Body of pancreas (tissue), 4 donors: ENCODE results near the gene TBC1D12. TPM values are rescaled to one million over a fixed set of nuclear protein-coding genes. Genes with fewer than 3 reads are reported as not detected.
"Not testable (repeated sequence)": the region's sequence is repeated elsewhere in the genome, so short reads cannot be mapped to it uniquely, and the experiment has no call there.

Source experiments
- ATAC-seq: fragments of 150-250 bp; one replicate; pipeline ENCODE4 v1.9.1; 2016
- DNase-seq, 4 donors: peaks; one replicate each; pipeline ENCODE4 v3.0.0-alpha.2; 2019
- H3K27ac ChIP-seq, 4 donors: fragments of 200-600 bp; sonication (generic); 1 replicate in 3 of 4; 2 replicates in 1 of 4; pipeline versions ENCODE4 v1.5.1 to v1.6.1; 2016 to 2019; ENCODE audit warnings: mild to moderate bottlenecking in 1 of 4, mixed read lengths in 1 of 4, moderate library complexity in 1 of 4
- H3K27me3 ChIP-seq, 2 donors: fragments of 200-600 bp; sonication (generic); one replicate each; pipeline ENCODE4 v1.6.0; 2016; ENCODE audit warnings: mild to moderate bottlenecking in 1 of 2
- H3K36me3 ChIP-seq, 2 donors: fragments of 200-600 bp; sonication (generic); replicated peaks in 1 of 2; 2 replicates each; pipeline ENCODE4 v1.5.1; 2016; ENCODE audit warnings: low read depth in 2 of 2; ENCODE audit not compliant: insufficient read depth in 1 of 2
- H3K4me1 ChIP-seq: fragments of 200-600 bp; sonication (generic); one replicate; pipeline ENCODE4 v1.6.0; 2016
- H3K4me3 ChIP-seq, 2 donors: fragments of 200-600 bp; sonication (generic); 1 replicate in 1 of 2; 2 replicates in 1 of 2; pipeline ENCODE4 v1.5.1; 2016 to 2019
- H3K9me3 ChIP-seq, 3 donors: fragments of 200-600 bp; sonication (generic); 1 replicate in 2 of 3; 2 replicates in 1 of 3; pipeline ENCODE4 v1.5.1; 2016
- POLR2A ChIP-seq, 3 donors: fragments of 450-650 bp; IDR thresholded peaks; one replicate each; pipeline ENCODE4 v1.6.1; 2016; ENCODE audit warnings: antibody characterized with exemption in 3 of 3, mild to moderate bottlenecking in 2 of 3
- WGBS, 2 donors: methylation state at CpG; one replicate each; pipeline ENCODE4 v1.1.5; 2017; 5-methylcytosine and 5-hydroxymethylcytosine counted together
- intact Hi-C: fragments of 100-400 bp; cut with DNase I; formaldehyde crosslinking; loops from one replicate; pipeline ENCODE4 v1.15.1; 2023
- total RNA-seq, 2 donors: library from RNA; depleted of rRNA; stranded (reverse); fragments of >200 nt; gene quantifications; one replicate each; pipeline ENCODE4 v1.1.0, GENCODE V29; 2016
- TF ChIP-seq, protein P1 (sequence below), 7 experiments: fragments of 450-650 bp in 4 of 7; fragments of 200-600 bp in 3 of 7; sonication (generic) in 3 of 7; IDR thresholded peaks; one replicate each; pipeline ENCODE4 v1.5.1; 2016 to 2019; ENCODE audit warnings: antibody characterized with exemption in 7 of 7

Gene TBC1D12
- total RNA-seq, 2 donors from 2014 or later: 11.9 to 17.5 TPM

DNA sequence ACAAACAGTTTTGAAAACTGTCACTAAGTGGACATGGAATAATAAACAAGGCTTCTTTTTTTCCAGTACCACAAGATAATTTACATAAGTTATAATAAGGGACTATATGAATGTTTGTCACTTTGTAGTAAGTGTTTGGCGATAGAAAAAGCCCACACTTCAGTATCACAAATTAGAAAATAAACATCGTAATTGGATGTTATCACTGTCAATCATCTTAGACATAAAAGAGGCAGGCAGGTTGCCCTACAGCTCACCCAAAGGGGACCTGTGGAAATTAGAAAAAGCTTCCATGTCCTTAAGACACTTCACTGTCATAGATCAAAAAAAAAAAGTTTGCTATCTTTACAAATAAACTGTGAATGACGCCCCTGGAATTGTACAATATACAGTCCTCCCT lies 36.0 kb upstream of the TBC1D12 start:
- no peaks in the 10 kb centered on the region for H3K36me3 ChIP-seq
- H3K9me3 ChIP-seq: no peaks in the 10 kb centered on the region
- no peaks in the 10 kb centered on the region for H3K27me3 ChIP-seq
- H3K4me1 ChIP-seq: peaks cover 7% of the 10 kb centered on the region
- TF ChIP-seq, protein P1, sequence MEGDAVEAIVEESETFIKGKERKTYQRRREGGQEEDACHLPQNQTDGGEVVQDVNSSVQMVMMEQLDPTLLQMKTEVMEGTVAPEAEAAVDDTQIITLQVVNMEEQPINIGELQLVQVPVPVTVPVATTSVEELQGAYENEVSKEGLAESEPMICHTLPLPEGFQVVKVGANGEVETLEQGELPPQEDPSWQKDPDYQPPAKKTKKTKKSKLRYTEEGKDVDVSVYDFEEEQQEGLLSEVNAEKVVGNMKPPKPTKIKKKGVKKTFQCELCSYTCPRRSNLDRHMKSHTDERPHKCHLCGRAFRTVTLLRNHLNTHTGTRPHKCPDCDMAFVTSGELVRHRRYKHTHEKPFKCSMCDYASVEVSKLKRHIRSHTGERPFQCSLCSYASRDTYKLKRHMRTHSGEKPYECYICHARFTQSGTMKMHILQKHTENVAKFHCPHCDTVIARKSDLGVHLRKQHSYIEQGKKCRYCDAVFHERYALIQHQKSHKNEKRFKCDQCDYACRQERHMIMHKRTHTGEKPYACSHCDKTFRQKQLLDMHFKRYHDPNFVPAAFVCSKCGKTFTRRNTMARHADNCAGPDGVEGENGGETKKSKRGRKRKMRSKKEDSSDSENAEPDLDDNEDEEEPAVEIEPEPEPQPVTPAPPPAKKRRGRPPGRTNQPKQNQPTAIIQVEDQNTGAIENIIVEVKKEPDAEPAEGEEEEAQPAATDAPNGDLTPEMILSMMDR (IDR thresholded peaks at IDR 0.05): no peak
- no peak for TF ChIP-seq POLR2A (IDR thresholded peaks at IDR 0.05)
- DNase-seq (no peak), ATAC-seq (no peak)
- intact Hi-C loops: loop anchor here (10.0 kb wide), 1 partner anchor 78 kb away; no protein-coding TSS in a partner anchor
- H3K4me3 ChIP-seq: no peak overlapping the region
- WGBS, 2 donors: 74 to 78% methylated on average over 3 of the region's 3 CpGs
- H3K27ac ChIP-seq: no peak overlapping the region

DNA sequence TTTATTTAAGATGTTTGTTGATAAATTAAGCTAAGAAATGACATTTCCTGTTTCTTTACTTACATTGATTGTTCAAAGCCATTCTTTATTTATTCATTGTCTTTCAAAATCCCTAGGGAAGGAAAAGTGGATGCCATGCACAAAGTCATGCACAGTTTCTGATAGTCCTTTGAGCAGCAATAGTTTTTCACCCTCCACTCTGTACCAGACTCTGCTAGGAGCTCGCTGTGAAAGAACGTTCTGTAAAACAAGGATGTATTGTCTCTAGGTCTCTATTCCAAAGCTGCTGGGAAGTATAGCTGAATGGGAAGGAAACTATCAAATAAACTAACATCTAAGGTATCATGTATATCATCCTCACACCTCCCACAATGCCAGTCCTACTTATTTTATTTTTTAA lies 31.8 kb upstream of the TBC1D12 start:
- H3K27me3 ChIP-seq: no peaks in the 10 kb centered on the region
- H3K27ac ChIP-seq: no peak overlapping the region
- TF ChIP-seq POLR2A (IDR thresholded peaks at IDR 0.05): no peak
- TF ChIP-seq, protein P1 (IDR thresholded peaks at IDR 0.05): no peak
- no peaks in the 10 kb centered on the region for H3K9me3 ChIP-seq
- ATAC-seq: no peak
- no peaks in the 10 kb centered on the region for H3K4me1 ChIP-seq
- H3K36me3 ChIP-seq: no peaks in the 10 kb centered on the region
- no peak overlapping the region for H3K4me3 ChIP-seq
- 51 to 56% methylated on average over 2 of the region's 2 CpGs for WGBS, 2 donors
- no peak for DNase-seq
- intact Hi-C loops: no loop called here

DNA sequence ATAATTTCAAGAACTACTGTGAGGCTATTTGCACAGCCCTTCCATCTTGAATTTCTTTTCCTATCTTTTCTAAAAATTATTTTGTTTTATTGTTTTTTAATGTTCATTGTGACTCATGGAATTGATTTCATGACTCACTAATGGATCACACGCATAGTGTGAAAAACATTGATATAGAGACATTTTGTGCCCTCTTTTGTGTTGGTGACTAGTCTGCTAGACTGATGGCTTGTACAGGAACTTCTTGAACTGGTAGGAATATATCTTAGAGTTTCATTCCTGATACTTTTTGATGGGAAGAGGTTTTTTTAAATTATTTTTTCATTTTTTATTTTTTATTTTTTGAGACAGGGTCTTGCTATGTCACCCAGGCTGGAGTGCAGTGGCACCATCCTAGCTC lies 27.0 kb upstream of the TBC1D12 start:
- ATAC-seq: no peak
- Histone ChIP-seq H3K27me3 (no peaks in the 10 kb centered on the region), H3K4me3 (no peak overlapping the region), H3K4me1 (no peaks in the 10 kb centered on the region), H3K9me3 (no peaks in the 10 kb centered on the region), H3K36me3 (no peaks in the 10 kb centered on the region), H3K27ac (no peak overlapping the region)
- intact Hi-C loops: no loop called here
- DNase-seq: no peak
- 64 to 74% methylated on average over 1 of the region's 1 CpG for WGBS, 2 donors
- no peak for TF ChIP-seq POLR2A (IDR thresholded peaks at IDR 0.05)
- TF ChIP-seq, protein P1 (IDR thresholded peaks at IDR 0.05): no peak

DNA sequence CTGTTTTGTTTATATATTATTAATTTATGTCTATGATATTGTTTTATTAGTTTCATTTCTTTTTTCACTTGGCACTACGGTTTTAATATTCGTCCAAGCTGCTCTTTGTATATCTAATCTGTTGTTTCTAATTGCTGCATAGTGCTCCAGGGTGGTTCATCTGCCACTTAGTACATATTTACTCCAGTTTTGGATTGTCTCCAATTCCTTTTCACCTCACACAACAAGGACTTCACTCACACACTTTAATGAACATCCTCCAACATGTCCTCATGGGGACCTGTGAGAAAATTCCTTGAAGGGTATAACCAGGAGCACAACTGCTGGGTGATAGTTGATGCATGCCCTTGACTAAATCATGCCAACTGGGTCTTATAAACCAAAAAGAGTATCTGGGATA lies 25.5 kb upstream of the TBC1D12 start:
- H3K9me3 ChIP-seq: no peaks in the 10 kb centered on the region
- TF ChIP-seq, protein P1 (IDR thresholded peaks at IDR 0.05): no peak
- no peak for TF ChIP-seq POLR2A (IDR thresholded peaks at IDR 0.05)
- intact Hi-C loops: no loop called here
- ATAC-seq (no peak), DNase-seq (no peak)
- no peaks in the 10 kb centered on the region for H3K27me3 ChIP-seq
- H3K36me3 ChIP-seq: no peaks in the 10 kb centered on the region
- H3K4me3 ChIP-seq: no peak overlapping the region
- WGBS, 2 donors: 42 to 61% methylated on average over 2 of the region's 2 CpGs
- H3K4me1 ChIP-seq: no peaks in the 10 kb centered on the region
- no peak overlapping the region for H3K27ac ChIP-seq

DNA sequence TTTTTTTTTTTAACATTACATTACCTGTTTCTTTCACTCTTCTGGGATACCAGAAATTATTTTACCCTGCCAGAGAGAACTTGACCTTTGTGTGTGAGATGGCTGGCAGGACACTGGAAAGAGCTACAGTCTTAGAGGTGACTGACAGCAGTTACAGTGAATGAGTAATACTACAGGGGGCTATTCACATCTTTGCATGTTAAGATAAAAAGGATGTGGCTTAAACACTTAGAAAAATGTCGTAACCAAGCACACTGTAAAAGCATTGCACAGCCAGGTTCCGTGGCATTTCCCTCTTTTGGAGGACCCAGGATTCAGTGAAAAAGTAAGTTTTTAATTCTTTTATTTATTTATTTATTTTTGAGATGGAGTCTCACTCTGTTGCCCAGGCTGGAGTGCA lies 18.8 kb upstream of the TBC1D12 start:
- Histone ChIP-seq H3K4me3 (no peak overlapping the region), H3K9me3 (no peaks in the 10 kb centered on the region), H3K27ac (no peak overlapping the region), H3K4me1 (no peaks in the 10 kb centered on the region), H3K36me3 (no peaks in the 10 kb centered on the region), H3K27me3 (no peaks in the 10 kb centered on the region)
- ATAC-seq: no peak
- TF ChIP-seq, protein P1 (IDR thresholded peaks at IDR 0.05): no peak
- TF ChIP-seq POLR2A (IDR thresholded peaks at IDR 0.05): no peak
- intact Hi-C loops: no loop called here
- WGBS, 2 donors: 64 to 68% methylated on average over 2 of the region's 2 CpGs
- no peak for DNase-seq

DNA sequence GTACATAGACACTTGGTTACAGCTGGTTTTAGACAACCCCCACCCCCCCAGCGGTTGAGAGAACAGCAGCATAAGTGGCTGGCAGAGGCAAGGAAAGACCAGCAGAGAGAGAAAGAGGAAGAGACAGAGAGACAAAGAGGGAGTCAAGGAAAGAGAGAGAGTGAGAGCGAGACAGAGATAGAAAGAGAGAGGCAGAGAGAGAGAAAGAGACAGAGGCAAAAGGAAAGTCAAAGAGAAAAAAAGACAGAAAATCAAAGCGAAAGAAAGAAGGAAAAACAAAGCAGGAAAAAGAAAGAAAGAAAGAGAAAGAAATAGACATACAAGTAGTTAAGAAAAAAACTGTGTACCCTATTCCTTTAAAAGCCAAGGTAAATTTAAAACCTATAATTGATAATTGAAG lies 16.6 kb upstream of the TBC1D12 start:
- H3K9me3 ChIP-seq, intact Hi-C loops, H3K4me1 ChIP-seq, ATAC-seq, H3K27ac ChIP-seq, DNase-seq, H3K4me3 ChIP-seq, H3K36me3 ChIP-seq, H3K27me3 ChIP-seq: not testable (repeated sequence)
- 80 to 87% methylated on average over 3 of the region's 3 CpGs for WGBS, 2 donors

DNA sequence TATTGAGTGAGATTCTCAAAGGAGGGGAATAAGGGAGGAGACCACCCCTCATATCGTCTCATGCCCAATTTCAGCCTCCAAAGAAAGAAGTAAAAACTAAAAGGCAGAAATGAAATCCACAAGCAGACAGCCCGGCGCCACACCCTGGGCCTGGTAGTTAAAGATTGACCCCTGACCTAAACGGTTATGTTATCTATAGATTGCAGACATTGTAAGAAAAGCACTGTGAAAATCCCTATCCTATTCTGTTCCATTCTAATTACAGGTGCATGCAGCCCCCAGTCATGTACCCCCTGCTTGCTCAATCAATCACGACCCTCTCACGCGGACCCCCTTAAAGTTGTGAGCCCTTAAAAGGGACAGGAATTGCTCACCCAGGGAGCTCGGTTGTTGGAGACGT lies 10.2 kb upstream of the TBC1D12 start:
- 80 to 86% methylated on average over 9 of the region's 9 CpGs for WGBS, 2 donors
- H3K4me1 ChIP-seq, DNase-seq, intact Hi-C loops, H3K4me3 ChIP-seq, ATAC-seq, H3K9me3 ChIP-seq, H3K27ac ChIP-seq, H3K36me3 ChIP-seq, H3K27me3 ChIP-seq: not testable (repeated sequence)
